Measurements from ENCODE around the gene SLC2A13. TPM values are rescaled to one million over a fixed set of nuclear protein-coding genes. Genes with fewer than 3 reads are reported as not detected.

SLC2A13 gene
- total and polyA plus RNA-seq, 8 donors = 0.93 to 87.5 (median 4.0) TPM

DNA sequence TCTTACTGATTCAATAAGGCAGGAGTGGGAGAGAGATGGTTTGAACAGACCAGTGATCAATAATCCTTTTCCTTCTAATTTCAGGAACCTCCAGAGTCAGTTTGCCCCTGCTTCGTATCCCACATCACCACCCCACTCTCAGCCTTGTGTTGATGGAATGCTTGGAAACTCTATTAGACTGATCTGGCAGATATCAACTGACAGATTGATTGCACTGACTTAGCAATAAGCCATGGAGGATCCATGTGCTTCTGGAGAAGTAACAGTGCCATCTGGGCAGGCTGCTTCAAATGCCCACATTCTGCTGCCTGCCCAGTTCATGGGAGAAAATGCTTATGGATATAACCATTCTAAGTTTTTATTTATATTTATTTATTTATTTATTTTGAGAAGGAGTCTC lies 218.0 kb downstream of the SLC2A13 start:
- Histone ChIP-seq H3K9me3 (no peaks in the 10 kb centered on the region), H3K27ac (no peak overlapping the region), H3K4me3 (no peak overlapping the region), H3K4me1 (peaks cover 0 to 7% (median 0%) of the 10 kb centered on the region in 4 donors), H3K27me3 (no peaks in the 10 kb centered on the region), H3K36me3 (no peaks in the 10 kb centered on the region)
- intact Hi-C loops (cut with DNase I; ENCODE audit: low total_unique reads) = no loop called here
- 80 to 100% (median 87%) methylated on average over 1 of the region's 1 CpG for WGBS, 5 donors
- TF ChIP-seq POLR2A (IDR thresholded peaks at IDR 0.05) (no peak), EP300 (IDR thresholded peaks at IDR 0.05) (no peak), POLR2AphosphoS5 (IDR thresholded peaks at IDR 0.05) (no peak)
- TF ChIP-seq, protein P1, sequence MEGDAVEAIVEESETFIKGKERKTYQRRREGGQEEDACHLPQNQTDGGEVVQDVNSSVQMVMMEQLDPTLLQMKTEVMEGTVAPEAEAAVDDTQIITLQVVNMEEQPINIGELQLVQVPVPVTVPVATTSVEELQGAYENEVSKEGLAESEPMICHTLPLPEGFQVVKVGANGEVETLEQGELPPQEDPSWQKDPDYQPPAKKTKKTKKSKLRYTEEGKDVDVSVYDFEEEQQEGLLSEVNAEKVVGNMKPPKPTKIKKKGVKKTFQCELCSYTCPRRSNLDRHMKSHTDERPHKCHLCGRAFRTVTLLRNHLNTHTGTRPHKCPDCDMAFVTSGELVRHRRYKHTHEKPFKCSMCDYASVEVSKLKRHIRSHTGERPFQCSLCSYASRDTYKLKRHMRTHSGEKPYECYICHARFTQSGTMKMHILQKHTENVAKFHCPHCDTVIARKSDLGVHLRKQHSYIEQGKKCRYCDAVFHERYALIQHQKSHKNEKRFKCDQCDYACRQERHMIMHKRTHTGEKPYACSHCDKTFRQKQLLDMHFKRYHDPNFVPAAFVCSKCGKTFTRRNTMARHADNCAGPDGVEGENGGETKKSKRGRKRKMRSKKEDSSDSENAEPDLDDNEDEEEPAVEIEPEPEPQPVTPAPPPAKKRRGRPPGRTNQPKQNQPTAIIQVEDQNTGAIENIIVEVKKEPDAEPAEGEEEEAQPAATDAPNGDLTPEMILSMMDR (IDR thresholded peaks at IDR 0.05) = no peak
- DNase-seq = no peak

DNA sequence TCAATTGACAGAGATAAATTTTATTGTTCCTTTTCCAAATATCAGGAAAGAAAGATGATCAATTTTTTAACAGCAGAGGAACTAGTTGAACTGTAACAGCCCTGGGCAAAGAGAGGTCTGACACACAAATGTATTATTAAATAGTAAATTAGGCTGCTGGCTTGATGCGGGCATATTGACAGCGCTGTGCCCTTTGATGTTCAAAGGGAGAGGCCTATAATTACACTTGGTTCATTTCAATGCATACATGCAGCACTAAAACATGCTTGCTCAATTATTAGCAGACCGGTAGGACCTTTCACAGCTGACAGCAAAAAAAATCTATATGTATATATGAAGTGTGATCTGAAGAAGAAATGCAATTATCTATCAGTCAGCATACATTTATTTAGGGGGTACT lies 219.8 kb downstream of the SLC2A13 start:
- no peak overlapping the region for H3K27ac ChIP-seq
- no peaks in the 10 kb centered on the region for H3K9me3 ChIP-seq
- H3K4me3 ChIP-seq = no peak overlapping the region
- DNase-seq = no peak
- TF ChIP-seq EP300 (IDR thresholded peaks at IDR 0.05) (no peak), POLR2A (IDR thresholded peaks at IDR 0.05) (no peak), POLR2AphosphoS5 (IDR thresholded peaks at IDR 0.05) (no peak)
- TF ChIP-seq, protein P1 (IDR thresholded peaks at IDR 0.05) = no peak
- no peaks in the 10 kb centered on the region for H3K27me3 ChIP-seq
- 81 to 95% (median 93%) methylated on average over 3 of the region's 3 CpGs for WGBS, 5 donors
- H3K36me3 ChIP-seq = no peaks in the 10 kb centered on the region
- intact Hi-C loops (cut with DNase I; ENCODE audit: low total_unique reads) = no loop called here
- H3K4me1 ChIP-seq = peaks cover 0 to 7% (median 0%) of the 10 kb centered on the region in 4 donors

DNA sequence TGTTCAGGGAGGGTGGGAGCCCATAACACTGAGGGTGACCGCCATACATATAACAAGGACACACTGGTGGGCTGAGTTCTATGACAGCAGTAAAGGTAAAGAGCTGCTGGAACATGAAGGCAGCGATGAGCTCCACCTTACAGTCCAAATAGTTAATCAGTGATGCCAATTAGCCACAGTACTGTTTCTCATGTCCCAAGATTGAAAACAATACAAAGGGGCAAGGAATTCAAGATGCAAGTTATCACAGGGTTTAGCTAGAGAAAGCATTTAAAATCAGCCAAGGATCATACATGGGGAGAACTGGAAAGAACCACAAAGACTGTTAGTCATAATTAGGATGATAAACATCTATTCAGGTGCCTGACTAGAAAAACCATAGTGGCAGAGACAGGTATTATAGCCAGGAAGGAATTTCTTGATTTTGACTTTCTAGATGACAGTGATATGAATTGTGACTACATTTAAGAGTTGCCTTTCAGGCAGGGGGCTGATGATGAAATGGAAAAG lies 221.2 kb downstream of the SLC2A13 start:
- Histone ChIP-seq H3K9me3 (peaks cover 0 to 4% (median 0%) of the 10 kb centered on the region in 4 donors), H3K4me3 (no peak overlapping the region), H3K4me1 (peaks cover 0 to 7% (median 0%) of the 10 kb centered on the region in 4 donors), H3K27ac (no peak overlapping the region), H3K27me3 (no peaks in the 10 kb centered on the region), H3K36me3 (no peaks in the 10 kb centered on the region)
- DNase-seq = no peak
- 90 to 100% (median 98%) methylated on average over 2 of the region's 2 CpGs for WGBS, 5 donors
- intact Hi-C loops (cut with DNase I; ENCODE audit: low total_unique reads) = no loop called here
- TF ChIP-seq, protein P1 (IDR thresholded peaks at IDR 0.05) = no peak
- TF ChIP-seq POLR2A (IDR thresholded peaks at IDR 0.05) (no peak), EP300 (IDR thresholded peaks at IDR 0.05) (no peak), POLR2AphosphoS5 (IDR thresholded peaks at IDR 0.05) (no peak)

GRCh38 chr12:39883411-39883810 lies 222.5 kb downstream of the SLC2A13 start:
- intact Hi-C loops (cut with DNase I; ENCODE audit: low total_unique reads) = no loop called here
- Histone ChIP-seq H3K9me3 (peaks cover 0 to 14% (median 9%) of the 10 kb centered on the region in 4 donors), H3K36me3 (no peaks in the 10 kb centered on the region), H3K27ac (no peak overlapping the region), H3K4me1 (peaks cover 0 to 7% (median 0%) of the 10 kb centered on the region in 4 donors), H3K27me3 (no peaks in the 10 kb centered on the region), H3K4me3 (no peak overlapping the region)
- TF ChIP-seq EP300 (IDR thresholded peaks at IDR 0.05) (no peak), POLR2AphosphoS5 (IDR thresholded peaks at IDR 0.05) (no peak), POLR2A (IDR thresholded peaks at IDR 0.05) (no peak)
- TF ChIP-seq, protein P1 (IDR thresholded peaks at IDR 0.05) = no peak
- no peak for DNase-seq
- 35 to 57% (median 47%) methylated on average over 2 of the region's 2 CpGs for WGBS, 5 donors
